Measurements from ENCODE around the gene XRCC3.

GRCh38 chr14:103668117-103668516 is 47.1 kb downstream of the XRCC3 start:
- no peak for TF ChIP-seq CTCF (conservative IDR thresholded peaks at IDR 0.05; ENCODE audit: low read depth in 2 of 2)
- TF ChIP-seq EZH2phosphoT487 (IDR thresholded peaks at IDR 0.05; ENCODE audit: unreplicated experiment), result no peak
- TF ChIP-seq POLR2AphosphoS5 (IDR thresholded peaks at IDR 0.05; ENCODE audit: low read depth), result no peak
- no peak for TF ChIP-seq ZNF114 (CRISPR knock-in tag; IDR thresholded peaks at IDR 0.05)
- no peak for TF ChIP-seq CREB1 (CRISPR knock-in tag; IDR thresholded peaks at IDR 0.05; ENCODE audit: low read depth)
- no peak for TF ChIP-seq EZH2 (IDR thresholded peaks at IDR 0.05; ENCODE audit: low read depth, unreplicated experiment)
- TF ChIP-seq JUNB (IDR thresholded peaks at IDR 0.05; ENCODE audit: unreplicated experiment), result no peak
- TF ChIP-seq REST (IDR thresholded peaks at IDR 0.05; ENCODE audit: unreplicated experiment), result no peak
- no peak for TF ChIP-seq NANOG (IDR thresholded peaks at IDR 0.05; ENCODE audit: borderline replicate concordance)
- TF ChIP-seq STAT1 (IDR thresholded peaks at IDR 0.05; ENCODE audit: unreplicated experiment), result no peak

Data from GM23338 (cell line).